OCI-LY3 (cell line): ENCODE measurements around the gene TJP3.

Experiments
- H2AFZ ChIP-seq: fragments of 200-600, 300-600 bp; shearing (Covaris generic); 2 replicates; pipeline ENCODE4 v1.6.0; 2014; ENCODE audit warnings: antibody characterized with exemption, low read depth, low read length
- H3K27ac ChIP-seq: fragments of 200-600, 300-600 bp; sonication (generic); 2 replicates; pipeline ENCODE4 v1.5.1; 2014; ENCODE audit warnings: mild to moderate bottlenecking, low read length, moderate library complexity, mixed read lengths
- H3K27me3 ChIP-seq: fragments of 200-600, 300-600 bp; sonication (generic); 2 replicates; pipeline ENCODE4 v1.6.1; 2014; ENCODE audit warnings: low read depth, low read length, mixed read lengths
- H3K36me3 ChIP-seq: fragments of 200-600, 300-600 bp; sonication (generic); replicated peaks from 2 replicates; pipeline ENCODE3; 2014; ENCODE audit warnings: low read depth, low read length, mixed read lengths
- H3K4me1 ChIP-seq: fragments of 300-600, 200-600 bp; sonication (generic); 2 replicates; pipeline ENCODE4 v1.6.1; 2014; ENCODE audit warnings: low read length, mixed read lengths
- H3K4me2 ChIP-seq: fragments of 200-600, 300-600 bp; sonication (generic); 2 replicates; pipeline ENCODE4 v1.6.1; 2014; ENCODE audit warnings: low read length, mixed read lengths
- H3K4me3 ChIP-seq: fragments of 300-600, 200-600 bp; sonication (generic); 2 replicates; pipeline ENCODE4 v1.5.1; 2014; ENCODE audit warnings: antibody characterized with exemption, mild to moderate bottlenecking, low read length, moderate library complexity
- H3K79me2 ChIP-seq: fragments of 300-600, 200-600 bp; shearing (Covaris generic); 2 replicates; pipeline ENCODE4 v1.6.1; 2014; ENCODE audit warnings: mild to moderate bottlenecking, low read length, mixed read lengths
- H3K9ac ChIP-seq: fragments of 300-600, 200-600 bp; shearing (Covaris generic); 2 replicates; pipeline ENCODE4 v1.6.0; 2014; ENCODE audit warnings: mild to moderate bottlenecking, low read length, moderate library complexity
- H3K9me3 ChIP-seq: fragments of 200-600, 300-600 bp; shearing (Covaris generic); 2 replicates; pipeline ENCODE4 v1.6.1; 2014; ENCODE audit warnings: low read length, mixed read lengths; ENCODE audit not compliant: insufficient read depth
- H4K20me1 ChIP-seq: fragments of 200-600, 300-600 bp; sonication (generic); 2 replicates; pipeline ENCODE4 v1.6.1; 2016; ENCODE audit warnings: low read length, mixed read lengths; ENCODE audit not compliant: insufficient read depth
- CTCF ChIP-seq: fragments of 200-600, 300-600 bp; sonication (generic); IDR thresholded peaks from 2 replicates; pipeline ENCODE4 v1.5.1; 2014; ENCODE audit warnings: antibody characterized with exemption, low read length, low read depth
- EZH2phosphoT487 ChIP-seq: fragments of 200-600 bp; shearing (Covaris generic); IDR thresholded peaks from 2 replicates; pipeline ENCODE4 v1.6.1; 2018; ENCODE audit warnings: antibody characterized with exemption, mixed run types, low read depth

The TJP3 gene

GRCh38 chr19:3782330-3782729 is 74.1 kb downstream of the TJP3 start:
- Histone ChIP-seq H3K4me1 (no peaks in the 10 kb centered on the region), H3K27ac (no peak overlapping the region), H3K4me3 (no peak overlapping the region), H3K9ac (no peak overlapping the region), H4K20me1 (no peaks in the 10 kb centered on the region), H2AFZ (no peak overlapping the region), H3K36me3 (no peaks in the 10 kb centered on the region), H3K79me2 (no peaks in the 10 kb centered on the region), H3K4me2 (no peak overlapping the region), H3K9me3 (peaks cover 18% of the 10 kb centered on the region; the same call in 1 of the 2 replicates), H3K27me3 (no peaks in the 10 kb centered on the region)
- TF ChIP-seq EZH2phosphoT487 (no peak), CTCF (no peak)

- no peaks in the 10 kb centered on the region for H3K79me2 ChIP-seq
- no peak overlapping the region for H3K27ac ChIP-seq
- no peaks in the 10 kb centered on the region for H3K4me1 ChIP-seq
- H3K9ac ChIP-seq = no peak overlapping the region
- H2AFZ ChIP-seq = no peak overlapping the region
- H3K4me3 ChIP-seq = no peak overlapping the region
- H3K27me3 ChIP-seq = no peaks in the 10 kb centered on the region
- TF ChIP-seq CTCF (no peak), EZH2phosphoT487 (no peak)
- H3K9me3 ChIP-seq = peaks cover 18% of the 10 kb centered on the region; the same call in 1 of the 2 replicates
- H3K36me3 ChIP-seq = no peaks in the 10 kb centered on the region
- no peak overlapping the region for H3K4me2 ChIP-seq
- no peaks in the 10 kb centered on the region for H4K20me1 ChIP-seq
These were observed 74.7 kb downstream of the TJP3 start for GRCh38 chr19:3782903-3783302.

- Histone ChIP-seq H3K9me3 (peaks cover 18% of the 10 kb centered on the region; the same call in 1 of the 2 replicates), H3K36me3 (no peaks in the 10 kb centered on the region), H4K20me1 (no peaks in the 10 kb centered on the region), H3K4me3 (no peak overlapping the region), H3K4me1 (no peaks in the 10 kb centered on the region), H3K27ac (no peak overlapping the region), H3K27me3 (no peaks in the 10 kb centered on the region), H3K79me2 (no peaks in the 10 kb centered on the region), H3K4me2 (no peak overlapping the region), H2AFZ (no peak overlapping the region), H3K9ac (no peak overlapping the region)
- TF ChIP-seq CTCF (peak; percentile 48), EZH2phosphoT487 (no peak)
These were observed 75.7 kb downstream of the TJP3 start for GRCh38 chr19:3783660-3784584.

- Histone ChIP-seq H3K4me3 (no peak overlapping the region), H3K79me2 (no peaks in the 10 kb centered on the region), H3K4me2 (no peak overlapping the region), H3K9ac (no peak overlapping the region), H3K27me3 (no peaks in the 10 kb centered on the region), H3K4me1 (no peaks in the 10 kb centered on the region), H4K20me1 (no peaks in the 10 kb centered on the region), H3K9me3 (peaks cover 18% of the 10 kb centered on the region; the same call in 1 of the 2 replicates), H2AFZ (no peak overlapping the region), H3K36me3 (no peaks in the 10 kb centered on the region), H3K27ac (no peak overlapping the region)
- TF ChIP-seq CTCF (no peak), EZH2phosphoT487 (no peak)
These were observed 76.6 kb downstream of the TJP3 start for GRCh38 chr19:3784607-3785450.
